HEK293 (cell line): ENCODE results near the gene EDEM2.

ENCODE experiments used
- BCL11A ChIP-seq: fragments of 450-650 bp; formaldehyde crosslinking; IDR thresholded peaks from 2 replicates; pipeline ENCODE4 v1.5.1; 2016; ENCODE audit warnings: low read depth, missing biosample characterization, missing genetic modification characterization
- HOXC10 ChIP-seq: sonication (generic); formaldehyde crosslinking; IDR thresholded peaks from 2 replicates; pipeline ENCODE4 v1.8.1; 2023; ENCODE audit warnings: mild to moderate bottlenecking, missing genetic modification reagents
- KLF10 ChIP-seq: fragments of 450-650 bp; IDR thresholded peaks from 2 replicates; pipeline ENCODE4 v1.5.1; 2018; ENCODE audit warnings: missing biosample characterization, mild to moderate bottlenecking, missing genetic modification characterization
- PRDM2 ChIP-seq: fragments of 450-650 bp; formaldehyde crosslinking; IDR thresholded peaks from 2 replicates; pipeline ENCODE4 v1.5.1; 2016; ENCODE audit warnings: missing biosample characterization, missing genetic modification characterization, borderline replicate concordance
- SP2 ChIP-seq: fragments of 450-650 bp; formaldehyde crosslinking; IDR thresholded peaks from 2 replicates; pipeline ENCODE4 v1.5.1; 2016; ENCODE audit warnings: missing biosample characterization, missing genetic modification characterization
- ZBTB26 ChIP-seq: fragments of 450-650 bp; formaldehyde crosslinking; optimal IDR thresholded peaks from 2 replicates; pipeline ENCODE3; 2016; ENCODE audit warnings: missing biosample characterization, mild to moderate bottlenecking, missing genetic modification characterization
- ZBTB49 ChIP-seq: fragments of 450-650 bp; formaldehyde crosslinking; IDR thresholded peaks from 2 replicates; pipeline ENCODE4 v1.5.1; 2016; ENCODE audit warnings: missing biosample characterization, missing genetic modification characterization, low read depth
- ZFP37 ChIP-seq: fragments of 450-650 bp; formaldehyde crosslinking; IDR thresholded peaks from 2 replicates; pipeline ENCODE4 v1.5.1; 2016; ENCODE audit warnings: missing biosample characterization, missing genetic modification characterization
- ZNF132 ChIP-seq: fragments of 450-650 bp; formaldehyde crosslinking; IDR thresholded peaks from 2 replicates; pipeline ENCODE4 v1.5.1; 2017; ENCODE audit warnings: missing biosample characterization, missing genetic modification characterization, borderline replicate concordance
- ZNF16 ChIP-seq: fragments of 450-650 bp; formaldehyde crosslinking; IDR thresholded peaks from 2 replicates; pipeline ENCODE4 v1.5.1; 2016; ENCODE audit warnings: low read depth, missing biosample characterization, missing genetic modification characterization
- ZNF23 ChIP-seq: fragments of 450-650 bp; formaldehyde crosslinking; IDR thresholded peaks from 2 replicates; pipeline ENCODE4 v1.5.1; 2016; ENCODE audit warnings: missing biosample characterization, missing genetic modification characterization, borderline replicate concordance
- ZNF311 ChIP-seq: fragments of 450-650 bp; formaldehyde crosslinking; IDR thresholded peaks from 2 replicates; pipeline ENCODE4 v1.5.1; 2017; ENCODE audit warnings: missing biosample characterization, missing genetic modification characterization, borderline replicate concordance
- ZNF362 ChIP-seq: fragments of 450-650 bp; formaldehyde crosslinking; IDR thresholded peaks from 2 replicates; pipeline ENCODE4 v1.5.1; 2016; ENCODE audit warnings: missing biosample characterization, missing genetic modification characterization
- ZNF398 ChIP-seq: fragments of 450-650 bp; formaldehyde crosslinking; IDR thresholded peaks from 2 replicates; pipeline ENCODE4 v1.5.1; 2017; ENCODE audit warnings: missing biosample characterization, missing genetic modification characterization
- ZNF501 ChIP-seq: fragments of 450-650 bp; formaldehyde crosslinking; IDR thresholded peaks from 2 replicates; pipeline ENCODE4 v1.5.1; 2016; ENCODE audit warnings: missing biosample characterization, missing genetic modification characterization
- ZNF530 ChIP-seq: fragments of 450-650 bp; formaldehyde crosslinking; IDR thresholded peaks from 2 replicates; pipeline ENCODE4 v1.5.1; 2016; ENCODE audit warnings: low read depth, missing biosample characterization, missing genetic modification characterization
- ZNF544 ChIP-seq: fragments of 450-650 bp; formaldehyde crosslinking; IDR thresholded peaks from 2 replicates; pipeline ENCODE4 v1.5.0; 2017; ENCODE audit warnings: missing biosample characterization, missing genetic modification characterization
- ZNF548 ChIP-seq: fragments of 450-650 bp; formaldehyde crosslinking; IDR thresholded peaks from 2 replicates; pipeline ENCODE4 v1.5.1; 2016; ENCODE audit warnings: missing biosample characterization, missing genetic modification characterization
- ZNF623 ChIP-seq: fragments of 450-650 bp; formaldehyde crosslinking; IDR thresholded peaks from 2 replicates; pipeline ENCODE4 v1.5.1; 2016; ENCODE audit warnings: missing biosample characterization, missing genetic modification characterization
- ZNF692 ChIP-seq: fragments of 450-650 bp; formaldehyde crosslinking; IDR thresholded peaks from 2 replicates; pipeline ENCODE4 v1.5.1; 2016; ENCODE audit warnings: missing biosample characterization, missing genetic modification characterization
- ZNF701 ChIP-seq: fragments of 450-650 bp; formaldehyde crosslinking; IDR thresholded peaks from 2 replicates; pipeline ENCODE4 v1.5.1; 2016; ENCODE audit warnings: missing biosample characterization, missing genetic modification characterization
- ZNF76 ChIP-seq: fragments of 450-650 bp; formaldehyde crosslinking; IDR thresholded peaks from 2 replicates; pipeline ENCODE4; 2016; ENCODE audit warnings: low read depth, missing biosample characterization, missing genetic modification characterization, borderline replicate concordance
- ZNF776 ChIP-seq: fragments of 450-650 bp; formaldehyde crosslinking; IDR thresholded peaks from 2 replicates; pipeline ENCODE4 v1.5.0; 2017; ENCODE audit warnings: missing biosample characterization, missing genetic modification characterization, borderline replicate concordance
- ZXDB ChIP-seq: fragments of 450-650 bp; formaldehyde crosslinking; IDR thresholded peaks from 2 replicates; pipeline ENCODE4 v1.5.1; 2016; ENCODE audit warnings: missing biosample characterization, missing genetic modification characterization

The EDEM2 gene

GRCh38 chr20:35093267-35093884 is 53.8 kb downstream of the EDEM2 start (continued):
- TF ChIP-seq HOXC10 (no peak), ZNF23 (tag by site-specific recombination) (no peak), ZBTB26 (tag by site-specific recombination) (no peak), ZNF16 (no peak), ZNF398 (tag by site-specific recombination) (peak; percentile 93), ZNF311 (no peak), ZXDB (tag by site-specific recombination) (no peak; the same call in 1 of the 2 replicates), ZNF692 (peak; percentile 15; the same call in 1 of the 2 replicates), ZBTB49 (no peak), ZNF501 (0 out of 2 replicates have a peak, but pooled peaks have one; percentile 41), BCL11A (tag by site-specific recombination) (peak; percentile 57), ZNF132 (tag by site-specific recombination) (no peak), KLF10 (tag by site-specific recombination) (peak; percentile 24; the same call in 1 of the 2 replicates), SP2 (0 out of 2 replicates have a peak, but pooled peaks have one; percentile 3), ZNF76 (tag by site-specific recombination) (no peak), ZFP37 (tag by site-specific recombination) (no peak), ZNF548 (no peak), ZNF544 (tag by site-specific recombination) (no peak), ZNF623 (no peak), ZNF701 (tag by site-specific recombination) (no peak), ZNF530 (tag by site-specific recombination) (no peak), ZNF776 (tag by site-specific recombination) (no peak), PRDM2 (no peak), ZNF362 (tag by site-specific recombination) (peak; percentile 82)
